Subcutaneous adipose tissue (tissue), 4 donors: ENCODE results near the gene EPSTI1. TPM values are rescaled to one million over a fixed set of nuclear protein-coding genes. Genes with fewer than 3 reads are reported as not detected.

Source experiments
- total RNA-seq, 4 donors: library from RNA; depleted of rRNA; stranded (reverse); fragments of >200 nt; gene quantifications; one replicate each; pipeline ENCODE4 v1.1.0, GENCODE V29; 2016
- TF ChIP-seq, protein P1 (sequence below): fragments of 450-650 bp; IDR thresholded peaks from one replicate; pipeline ENCODE4 v1.5.1; 2016; ENCODE audit warnings: low read depth, mild to moderate bottlenecking, control low read depth, antibody characterized with exemption, moderate library complexity

EPSTI1 gene
- total RNA-seq, 4 donors from 2014 or later, result 4.4 to 18.5 (median 12.0) TPM

DNA sequence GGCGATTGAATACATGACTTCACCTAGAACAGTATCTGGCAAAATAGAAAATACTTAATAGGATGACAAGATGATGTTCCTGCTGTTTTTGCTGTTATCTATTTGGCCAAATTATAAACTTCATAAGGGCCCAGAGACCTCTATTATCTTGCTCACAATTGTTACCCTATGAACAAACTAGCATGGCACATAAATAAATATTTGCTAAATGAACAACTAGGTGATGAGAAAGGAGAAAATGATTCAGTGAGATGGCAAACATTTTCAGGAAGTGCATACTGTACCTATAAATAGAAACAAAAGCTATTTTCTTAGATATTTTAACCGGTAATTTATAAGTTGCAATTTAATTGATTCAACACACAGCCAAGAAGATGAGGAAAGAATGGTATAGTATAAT lies 132.3 kb downstream of the EPSTI1 start:
- TF ChIP-seq, protein P1, sequence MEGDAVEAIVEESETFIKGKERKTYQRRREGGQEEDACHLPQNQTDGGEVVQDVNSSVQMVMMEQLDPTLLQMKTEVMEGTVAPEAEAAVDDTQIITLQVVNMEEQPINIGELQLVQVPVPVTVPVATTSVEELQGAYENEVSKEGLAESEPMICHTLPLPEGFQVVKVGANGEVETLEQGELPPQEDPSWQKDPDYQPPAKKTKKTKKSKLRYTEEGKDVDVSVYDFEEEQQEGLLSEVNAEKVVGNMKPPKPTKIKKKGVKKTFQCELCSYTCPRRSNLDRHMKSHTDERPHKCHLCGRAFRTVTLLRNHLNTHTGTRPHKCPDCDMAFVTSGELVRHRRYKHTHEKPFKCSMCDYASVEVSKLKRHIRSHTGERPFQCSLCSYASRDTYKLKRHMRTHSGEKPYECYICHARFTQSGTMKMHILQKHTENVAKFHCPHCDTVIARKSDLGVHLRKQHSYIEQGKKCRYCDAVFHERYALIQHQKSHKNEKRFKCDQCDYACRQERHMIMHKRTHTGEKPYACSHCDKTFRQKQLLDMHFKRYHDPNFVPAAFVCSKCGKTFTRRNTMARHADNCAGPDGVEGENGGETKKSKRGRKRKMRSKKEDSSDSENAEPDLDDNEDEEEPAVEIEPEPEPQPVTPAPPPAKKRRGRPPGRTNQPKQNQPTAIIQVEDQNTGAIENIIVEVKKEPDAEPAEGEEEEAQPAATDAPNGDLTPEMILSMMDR, result no peak

DNA sequence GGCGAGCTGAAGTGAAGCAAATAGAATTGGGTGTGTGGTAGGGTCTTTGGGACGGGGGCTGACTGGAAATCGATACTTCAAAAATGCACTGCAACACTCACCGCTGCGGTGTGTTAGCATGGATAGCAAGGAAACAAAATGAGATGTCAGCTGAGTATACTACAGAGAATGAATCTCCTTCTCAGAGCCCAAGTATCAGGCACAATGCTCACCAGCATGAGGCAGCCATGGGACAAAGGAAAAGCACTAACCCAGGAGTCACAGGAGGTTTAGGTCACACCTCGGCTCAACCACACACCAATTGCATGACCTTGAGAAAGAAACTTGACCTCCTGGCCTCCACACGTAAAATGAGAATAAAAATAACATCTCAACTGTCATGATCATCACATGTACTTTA lies 136.6 kb downstream of the EPSTI1 start:
- TF ChIP-seq, protein P1, result no peak

DNA sequence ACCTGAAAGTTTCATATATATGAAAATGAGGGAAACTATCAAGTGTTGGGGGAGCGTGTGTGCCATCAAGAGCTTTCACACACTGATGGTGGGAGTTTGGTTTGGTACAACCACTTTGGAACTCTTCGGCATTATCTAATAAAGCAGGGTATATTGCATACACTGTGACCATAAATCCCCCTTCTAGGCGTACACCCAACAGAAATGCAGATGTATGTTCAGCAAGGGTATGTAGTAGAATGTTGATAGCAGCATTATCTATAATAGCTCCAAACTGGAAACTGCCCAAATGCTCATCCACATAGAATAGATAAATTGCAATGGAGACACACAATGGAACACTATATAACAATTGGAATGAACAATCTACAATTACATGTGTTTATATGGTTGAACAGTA lies 139.9 kb downstream of the EPSTI1 start:
- TF ChIP-seq, protein P1, result no peak

DNA sequence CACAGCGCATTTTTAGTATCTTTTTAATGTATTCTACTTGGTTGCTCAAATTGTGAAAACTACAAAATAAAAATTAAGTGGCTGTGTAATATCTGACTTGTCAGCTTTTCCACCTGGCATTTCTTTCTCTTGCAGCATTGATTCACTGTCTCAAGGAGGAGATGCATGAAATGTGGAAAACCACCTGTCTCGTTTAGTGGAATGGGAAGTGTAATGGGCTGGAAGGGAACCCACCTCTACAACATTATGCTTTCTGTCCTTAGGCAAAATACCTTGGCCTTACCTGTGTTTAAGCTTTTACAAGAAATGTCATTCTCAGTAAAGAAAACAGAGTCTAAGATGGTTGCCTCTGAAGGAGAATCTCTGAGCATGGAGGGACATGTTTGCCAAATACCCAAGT lies 142.8 kb downstream of the EPSTI1 start:
- TF ChIP-seq, protein P1, result no peak

DNA sequence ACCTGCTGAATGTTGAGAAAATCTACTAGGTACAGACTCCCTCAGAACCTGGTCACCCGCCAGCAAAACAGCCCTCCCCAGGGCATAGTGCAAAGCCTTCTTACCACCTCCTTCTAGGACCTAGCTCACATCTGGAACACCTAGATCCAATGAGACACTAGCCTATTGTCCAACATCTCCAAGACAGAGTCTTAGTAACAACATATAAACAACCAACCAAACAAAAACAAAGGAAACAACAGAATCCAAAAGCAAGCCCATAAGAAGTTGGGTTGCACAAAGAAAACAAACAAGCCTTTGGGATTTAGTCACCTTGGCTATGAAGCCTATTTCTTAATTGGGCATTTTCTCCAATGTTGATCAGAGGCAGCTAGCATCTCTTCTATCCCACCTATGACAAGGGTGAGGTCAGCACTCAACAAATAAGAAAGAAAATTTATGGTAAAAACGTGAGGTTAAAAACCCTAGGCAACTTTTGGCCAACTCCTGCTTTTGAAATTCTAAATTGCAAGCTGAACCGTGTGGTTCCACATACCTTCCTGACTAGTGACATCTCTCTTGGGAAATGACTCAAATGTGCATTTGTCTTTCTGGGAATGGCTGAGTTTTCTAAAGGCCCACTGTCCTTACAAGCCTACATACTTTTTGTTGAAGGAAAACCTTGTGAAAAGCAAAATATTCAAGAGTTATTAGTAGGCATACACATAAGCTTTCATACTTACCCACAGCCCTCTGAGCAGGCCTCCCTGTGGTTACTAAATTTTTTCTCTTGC lies 144.0 kb downstream of the EPSTI1 start:
- TF ChIP-seq, protein P1, result no peak

DNA sequence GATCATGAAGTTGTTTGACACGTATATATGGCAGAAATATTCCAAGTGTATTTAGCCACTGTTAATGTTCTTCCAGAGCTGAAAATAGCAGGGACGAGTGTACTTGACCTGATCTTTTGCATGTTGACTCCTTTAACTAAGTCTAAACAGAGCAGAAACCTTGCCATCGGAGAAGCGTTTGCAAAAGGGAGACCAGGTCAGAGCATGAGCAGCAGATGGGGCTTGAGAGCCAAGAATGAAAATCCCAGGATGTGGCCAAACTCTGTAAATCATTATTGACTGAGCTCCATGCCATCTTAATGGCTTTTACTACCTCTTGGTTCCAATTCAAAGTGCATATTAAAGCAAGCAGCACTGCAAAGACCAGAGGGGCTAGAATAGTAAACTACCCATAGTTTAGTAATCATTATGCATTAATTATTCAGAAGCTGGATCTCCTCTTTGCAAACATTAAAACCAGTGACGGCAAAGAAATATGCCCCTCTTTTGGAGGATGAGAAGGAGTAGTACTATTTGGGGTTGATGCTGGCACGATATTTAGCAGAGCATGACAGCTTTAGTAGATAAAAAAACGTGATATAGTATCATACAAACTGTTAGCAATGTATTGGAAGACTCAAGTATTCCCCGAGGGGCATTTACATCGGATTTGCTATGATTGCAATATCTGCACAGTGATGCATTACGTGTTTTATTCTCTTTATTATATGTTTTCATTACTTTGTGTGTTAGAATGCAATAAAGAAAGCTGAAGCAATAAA lies 154.9 kb downstream of the EPSTI1 start:
- TF ChIP-seq, protein P1, result no peak

Other genes starting within 250 kb of the EPSTI1 start
- not detected for gene FAM216B, start 210.7 kb downstream of the EPSTI1 start, total RNA-seq
- 10 to 100 TPM in 2 of 4 donors, 1 to 10 TPM in 2; 4.3 to 16.0 (median 10.3) TPM for gene DNAJC15, start 31.3 kb upstream of the EPSTI1 start, total RNA-seq